ENCODE results near the gene TOP2B. TPM values are rescaled to one million over a fixed set of nuclear protein-coding genes. Genes with fewer than 3 reads are reported as not detected.

TOP2B gene
- total and polyA plus RNA-seq, 9 of the 15 experiments (the other 6 are each of a cell fraction or from before 2014, with no cell fraction given): 45.3 to 186 (median 134) TPM

- H3K4me3 ChIP-seq: no peak overlapping the region
- in situ Hi-C loops (cut with MboI) (no loop called here), intact Hi-C loops (cut with micrococcal nuclease) (no loop called here)
- FAIRE-seq (no peak), DNase-seq (ENCODE audit: extremely low read depth in 1 of 4, low spot score in 3 of 4) (no peak), ATAC-seq (no peak)
- no peak for TF ChIP-seq SAFB2 (IDR thresholded peaks at IDR 0.05; ENCODE audit: borderline replicate concordance, low read depth, low read length, severe bottlenecking)
- no peak overlapping the region for H3K9ac ChIP-seq (ENCODE audit: insufficient read depth in 1 of 2, low read depth in 2 of 2, low read length in 2 of 2)
- H3K36me3 ChIP-seq (ENCODE audit: control insufficient read depth, insufficient read depth, low read length): no peaks in the 10 kb centered on the region
- H3K4me1 ChIP-seq (replicated peaks in 1 of 2; ENCODE audit: control insufficient read depth in 2 of 2, insufficient read depth in 2 of 2, low read length in 2 of 2): no peaks in the 10 kb centered on the region
- H4K20me1 ChIP-seq (replicated peaks; ENCODE audit: control insufficient read depth, insufficient read depth, low read length): no peaks in the 10 kb centered on the region
- no peak overlapping the region for H3K4me2 ChIP-seq (ENCODE audit: insufficient read depth, low read length)
- H3K9me3 ChIP-seq (replicated peaks; ENCODE audit: control insufficient read depth, insufficient read depth, low read depth, low read length): no peaks in the 10 kb centered on the region
- no TSS peak for BruUV-seq (replicated peaks)
- CTCF ChIA-PET (ENCODE audit: low intra/inter-chr PET ratio): no interaction called here
- POLR2A ChIA-PET: no interaction called here
- H3K9me1 ChIP-seq (ENCODE audit: control insufficient read depth, insufficient read depth, low read length): no peaks in the 10 kb centered on the region
- no peak overlapping the region for H2AFZ ChIP-seq (ENCODE audit: low read depth, low read length)
- no peaks in the 10 kb centered on the region; a peak in 1 of 5 replicates for H3K27me3 ChIP-seq (ENCODE audit: control insufficient read depth in 2 of 2, insufficient read depth in 2 of 2, low read length in 2 of 2)
- no peak overlapping the region for H3K27ac ChIP-seq (ENCODE audit: extremely low read depth, low read depth, low read length)
- WGBS (ENCODE audit: insufficient coverage, low coverage, missing lambda C conversion rate): 0% methylated on average over 3 of the region's 3 CpGs
- no peaks in the 10 kb centered on the region for H3K79me2 ChIP-seq (ENCODE audit: control insufficient read depth, insufficient read depth, low read length)
Measured at GRCh38 chr3:25552251-25552650, 112.5 kb downstream of the TOP2B start.

- no TSS peak for BruUV-seq (replicated peaks)
- intact Hi-C loops (cut with micrococcal nuclease) (no loop called here), in situ Hi-C loops (cut with MboI) (no loop called here)
- Histone ChIP-seq H3K9me1 (ENCODE audit: control insufficient read depth, insufficient read depth, low read length) (no peaks in the 10 kb centered on the region), H3K9me3 (replicated peaks; ENCODE audit: control insufficient read depth, insufficient read depth, low read depth, low read length) (no peaks in the 10 kb centered on the region), H3K9ac (ENCODE audit: insufficient read depth in 1 of 2, low read depth in 2 of 2, low read length in 2 of 2) (no peak overlapping the region), H3K27me3 (ENCODE audit: control insufficient read depth in 2 of 2, insufficient read depth in 2 of 2, low read length in 2 of 2) (peaks cover 0 to 14% of the 10 kb centered on the region in 2 experiments; a peak in 2 of 5 replicates), H2AFZ (ENCODE audit: low read depth, low read length) (no peak overlapping the region), H3K27ac (ENCODE audit: extremely low read depth, low read depth, low read length) (no peak overlapping the region), H3K4me1 (replicated peaks in 1 of 2; ENCODE audit: control insufficient read depth in 2 of 2, insufficient read depth in 2 of 2, low read length in 2 of 2) (no peaks in the 10 kb centered on the region), H3K36me3 (ENCODE audit: control insufficient read depth, insufficient read depth, low read length) (no peaks in the 10 kb centered on the region), H3K4me2 (ENCODE audit: insufficient read depth, low read length) (no peak overlapping the region), H3K79me2 (ENCODE audit: control insufficient read depth, insufficient read depth, low read length) (no peaks in the 10 kb centered on the region), H4K20me1 (replicated peaks; ENCODE audit: control insufficient read depth, insufficient read depth, low read length) (no peaks in the 10 kb centered on the region), H3K4me3 (no peak overlapping the region)
- ATAC-seq (no peak), FAIRE-seq (no peak), DNase-seq (ENCODE audit: extremely low read depth in 1 of 4, low spot score in 3 of 4) (no peak)
- POLR2A ChIA-PET: interaction anchor here (0.6 kb wide), 1 partner anchor 349 kb away, joined by 3 read pairs; no protein-coding TSS in a partner anchor
- CTCF ChIA-PET (ENCODE audit: low intra/inter-chr PET ratio): interaction anchor here (0.7 kb wide), 1 partner anchor 882 kb away, joined by 4 read pairs; no protein-coding TSS in a partner anchor
- 3% methylated on average over 2 of the region's 2 CpGs for WGBS (ENCODE audit: insufficient coverage, low coverage, missing lambda C conversion rate)
- TF ChIP-seq TOE1 (IDR thresholded peaks at IDR 0.05; ENCODE audit: borderline replicate concordance) (no peak), TOE1 (CRISPR knock-in tag; IDR thresholded peaks at IDR 0.05; ENCODE audit: borderline replicate concordance, low read depth) (no peak), HOMEZ (CRISPR knock-in tag; IDR thresholded peaks at IDR 0.05) (no peak), MXD1 (CRISPR knock-in tag; IDR thresholded peaks at IDR 0.05; ENCODE audit: borderline replicate concordance, poor library complexity, severe bottlenecking) (no peak), MAX (CRISPR knock-in tag; IDR thresholded peaks at IDR 0.05) (no peak), ZNF76 (CRISPR knock-in tag; IDR thresholded peaks at IDR 0.05; ENCODE audit: borderline replicate concordance) (no peak), KAT7 (CRISPR knock-in tag; IDR thresholded peaks at IDR 0.05; ENCODE audit: borderline replicate concordance) (no peak), EHMT2 (IDR thresholded peaks at IDR 0.05) (no peak), HMGN3 (IDR thresholded peaks at IDR 0.05; ENCODE audit: borderline replicate concordance, extremely low read depth, insufficient read length, low read depth, low read length) (no peak), ZC3H11A (IDR thresholded peaks at IDR 0.05; ENCODE audit: low read depth, low read length) (no peak), ZNF511 (CRISPR knock-in tag; IDR thresholded peaks at IDR 0.05) (no peak)
Measured at GRCh38 chr3:25548836-25549235, 115.9 kb downstream of the TOP2B start.
